ENCODE results near the gene SNAI3.

GRCh38 chr16:88658714-88659113 lies 27.6 kb downstream of the SNAI3 start:
- TF ChIP-seq CTCF (IDR thresholded peaks at IDR 0.05) (no peak), POLR2A (IDR thresholded peaks at IDR 0.05) (no peak)

Measured in Peyer's patch (tissue), 4 donors.